ENCODE measurements around the gene NCKAP5L. TPM values are rescaled to one million over a fixed set of nuclear protein-coding genes. Genes with fewer than 3 reads are reported as not detected.

Gene NCKAP5L
- total and polyA plus RNA-seq, 9 of the 15 experiments (the other 6 are each of a cell fraction or from before 2014, with no cell fraction given): 0.01 to 14.4 (median 3.7) TPM

DNA sequence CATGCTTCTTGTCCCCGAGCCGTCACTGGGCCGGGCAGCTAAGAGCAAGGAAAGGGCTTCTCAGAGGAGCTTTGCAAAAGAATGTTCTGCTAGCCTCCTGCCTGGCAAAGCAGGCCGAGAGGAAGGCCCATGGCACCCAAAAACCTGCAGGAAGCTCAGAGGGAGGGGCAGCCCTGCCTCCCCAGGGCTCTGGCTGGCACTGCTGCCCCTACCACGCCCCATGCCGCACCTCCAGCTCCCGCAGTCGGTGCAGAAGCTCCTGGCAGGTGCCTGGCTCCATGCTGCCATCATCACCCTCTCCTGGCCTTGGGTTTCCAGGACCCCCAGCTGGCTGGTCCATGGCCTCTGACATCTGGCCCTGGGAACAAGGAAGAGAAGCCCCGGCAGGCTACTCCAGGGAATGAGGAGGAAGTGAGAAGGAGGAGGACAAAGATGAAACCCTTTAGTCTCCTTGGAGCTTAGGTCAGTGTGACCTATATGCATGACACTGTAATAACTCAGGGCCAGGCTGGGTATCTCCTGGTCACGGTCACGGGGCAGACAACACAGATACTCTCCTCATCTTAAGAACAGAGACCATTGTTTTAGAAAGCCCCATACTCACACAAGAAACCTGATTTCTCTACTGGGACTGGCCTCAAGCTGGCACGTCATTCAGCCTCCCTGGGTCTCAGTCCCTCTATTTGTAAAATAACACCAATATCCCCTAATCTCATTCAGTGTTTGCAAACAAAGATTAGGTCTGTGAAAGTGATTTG, 24.3 kb downstream of the NCKAP5L start:
- no TSS peak for BruUV-seq (replicated peaks)
- POLR2A ChIA-PET: interaction anchor here (1.5 to 1.7 kb wide), 2 partner anchors 12 to 14 kb away, joined by 4 to 5 read pairs; no protein-coding TSS in a partner anchor
- Histone ChIP-seq H3K27ac (ENCODE audit: extremely low read depth, low read depth, low read length) (no peak overlapping the region), H3K4me3 (no peak overlapping the region), H3K4me1 (replicated peaks in 1 of 2; ENCODE audit: control insufficient read depth in 2 of 2, insufficient read depth in 2 of 2, low read length in 2 of 2) (peaks cover 0 to 17% of the 10 kb centered on the region in 2 experiments; a peak in 2 of 5 replicates), H4K20me1 (replicated peaks; ENCODE audit: control insufficient read depth, insufficient read depth, low read length) (peaks cover 5% of the 10 kb centered on the region; the same call in 1 of the 2 replicates), H3K9ac (ENCODE audit: insufficient read depth in 1 of 2, low read depth in 2 of 2, low read length in 2 of 2) (no peak overlapping the region), H3K27me3 (ENCODE audit: control insufficient read depth in 2 of 2, insufficient read depth in 2 of 2, low read length in 2 of 2) (no peaks in the 10 kb centered on the region), H3K79me2 (ENCODE audit: control insufficient read depth, insufficient read depth, low read length) (no peaks in the 10 kb centered on the region), H2AFZ (ENCODE audit: low read depth, low read length) (no peak overlapping the region), H3K36me3 (ENCODE audit: control insufficient read depth, insufficient read depth, low read length) (peaks cover 33% of the 10 kb centered on the region; the same call in 2 of the 3 replicates), H3K4me2 (ENCODE audit: insufficient read depth, low read length) (no peak overlapping the region), H3K9me1 (ENCODE audit: control insufficient read depth, insufficient read depth, low read length) (no peaks in the 10 kb centered on the region), H3K9me3 (replicated peaks; ENCODE audit: control insufficient read depth, insufficient read depth, low read depth, low read length) (no peaks in the 10 kb centered on the region)
- ATAC-seq: no peak
- intact Hi-C loops (cut with micrococcal nuclease): no loop called here
- CTCF ChIA-PET (ENCODE audit: low intra/inter-chr PET ratio): no interaction called here
- no peak for FAIRE-seq
- 68% methylated on average over 12 of the region's 12 CpGs for WGBS (ENCODE audit: insufficient coverage, low coverage, missing lambda C conversion rate)
- TF ChIP-seq ZNF695 (CRISPR knock-in tag; IDR thresholded peaks at IDR 0.05) (no peak), PYGO2 (tag; IDR thresholded peaks at IDR 0.05) (no peak), C11orf30 (IDR thresholded peaks at IDR 0.05; ENCODE audit: low read depth) (no peak), HEY1 (CRISPR knock-in tag; IDR thresholded peaks at IDR 0.05; ENCODE audit: borderline replicate concordance) (no peak)
- DNase-seq (ENCODE audit: extremely low read depth in 1 of 4, low spot score in 3 of 4): no peak
- in situ Hi-C loops (cut with MboI): no loop called here

All from K562 (cell line).